Limb (tissue), 2 donors: ENCODE results near the gene IL12RB1.
"Not testable (repeated sequence)": the region's sequence is repeated elsewhere in the genome, so short reads cannot be mapped to it uniquely, and the experiment has no call there.

Source experiments
- DNase-seq, 2 donors: peaks; one replicate each; pipeline ENCODE4 v3.0.0-alpha.2; 2016; ENCODE audit errors: extremely low spot score in 2 of 2

IL12RB1 gene

GRCh38 chr19:18089726-18090125 lies 3.0 kb upstream of the IL12RB1 start:
- no peak for DNase-seq

DNA sequence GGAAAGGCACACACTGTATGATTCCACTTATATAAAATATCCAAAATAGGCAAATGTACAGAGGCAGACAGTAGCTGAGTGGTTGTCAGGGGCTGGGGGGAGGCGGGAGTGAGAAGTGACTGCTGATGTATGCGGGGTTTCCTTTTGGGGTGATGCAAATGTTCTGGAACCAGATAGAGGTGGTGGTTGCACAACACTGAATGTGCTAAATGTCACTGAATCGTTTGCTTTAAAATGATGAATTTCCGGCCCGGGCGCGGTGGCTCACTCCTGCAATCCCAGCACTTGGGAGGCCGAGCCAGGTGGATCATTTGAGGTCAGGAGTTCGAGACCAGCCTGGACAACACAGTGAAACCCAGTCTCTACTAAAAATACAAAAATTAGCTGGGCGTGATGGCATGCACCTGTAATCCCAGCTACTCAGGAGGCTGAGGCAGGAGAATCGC lies 2.4 kb upstream of the IL12RB1 start:
- DNase-seq: not testable (repeated sequence)

GRCh38 chr19:18085702-18086457 lies 854 bp downstream of the IL12RB1 start:
- no peak for DNase-seq

- DNase-seq: no peak
These were observed 2.6 kb downstream of the IL12RB1 start for GRCh38 chr19:18083929-18084684.

DNA sequence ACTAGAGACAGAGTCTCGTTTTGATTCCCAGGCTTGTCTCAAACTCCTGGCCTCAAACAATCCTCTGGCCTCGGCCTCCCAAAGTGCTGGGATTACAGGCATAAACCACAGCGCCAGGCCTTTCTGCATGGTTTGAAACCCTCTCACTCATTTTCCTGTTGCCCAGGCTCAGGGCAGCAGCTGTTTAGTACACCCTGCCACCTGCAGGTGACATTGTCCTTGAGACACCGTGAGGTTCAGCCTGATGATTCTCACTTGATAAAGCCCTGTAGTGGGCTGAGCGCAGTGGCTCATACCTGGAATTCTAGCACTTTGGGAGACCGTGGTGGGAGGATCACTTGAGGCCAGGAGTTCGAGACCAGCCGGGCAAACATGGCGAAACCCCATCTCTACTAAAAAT lies 12.5 kb downstream of the IL12RB1 start:
- no peak for DNase-seq

DNA sequence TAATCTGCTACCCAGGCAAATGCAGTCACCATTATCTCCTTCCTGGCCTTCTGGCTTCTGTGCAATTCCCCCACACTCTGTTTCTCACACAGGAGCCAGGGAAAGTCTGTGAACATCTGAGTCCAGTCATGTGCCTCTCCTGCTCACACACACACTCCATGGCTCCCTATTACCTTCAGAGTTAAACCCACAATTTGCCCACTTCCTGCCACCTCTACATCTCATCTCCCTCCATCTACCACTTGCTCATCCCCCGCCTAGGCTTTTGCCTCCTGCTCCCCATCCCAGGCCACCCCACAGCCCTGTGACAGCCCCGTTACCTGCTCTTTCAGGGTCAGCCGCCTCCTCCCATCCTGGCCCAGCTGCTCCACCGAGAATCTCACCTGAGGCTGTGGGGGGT lies 13.5 kb downstream of the IL12RB1 start:
- DNase-seq: no peak

DNA sequence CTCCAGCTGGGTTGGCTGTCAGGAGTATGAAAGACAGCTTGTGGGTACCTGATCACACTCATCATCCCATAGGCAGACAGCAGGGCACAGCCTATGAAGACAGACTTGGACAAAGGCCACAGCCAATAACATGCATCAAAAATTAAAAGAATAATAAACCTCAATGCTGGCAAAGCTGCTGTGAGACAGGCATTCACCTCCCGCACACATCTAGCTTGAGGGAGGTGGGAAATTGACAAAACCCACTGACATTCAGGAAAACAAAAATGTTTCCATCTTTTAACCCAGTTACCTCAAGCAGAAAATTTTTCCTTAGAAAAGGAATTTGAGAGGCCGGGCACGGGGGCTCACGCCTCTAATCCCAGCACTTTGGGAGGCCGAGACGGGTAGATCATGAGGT lies 14.4 kb downstream of the IL12RB1 start:
- DNase-seq: no peak

GRCh38 chr19:18070181-18070580 lies 16.6 kb downstream of the IL12RB1 start:
- no peak for DNase-seq

DNA sequence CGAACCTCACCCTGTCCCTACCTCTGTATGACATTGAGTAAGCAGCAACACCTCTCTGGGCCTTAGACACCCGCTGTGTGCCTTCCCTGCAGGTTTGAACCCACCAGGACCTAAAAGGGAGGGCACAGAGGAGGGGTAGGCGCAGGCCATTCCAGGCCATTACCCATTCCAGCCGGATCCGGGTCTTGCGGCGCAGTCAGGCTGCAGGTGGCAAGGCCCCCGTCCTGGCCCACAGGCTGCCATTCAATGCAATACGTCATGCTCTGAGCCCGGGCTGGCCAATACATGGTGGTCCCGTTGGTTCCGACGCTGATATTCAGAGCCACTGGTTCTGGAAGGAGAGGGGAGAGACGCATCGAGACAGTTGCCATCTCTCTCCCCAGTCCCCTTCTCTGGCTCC lies 17.4 kb downstream of the IL12RB1 start:
- DNase-seq: no peak

DNA sequence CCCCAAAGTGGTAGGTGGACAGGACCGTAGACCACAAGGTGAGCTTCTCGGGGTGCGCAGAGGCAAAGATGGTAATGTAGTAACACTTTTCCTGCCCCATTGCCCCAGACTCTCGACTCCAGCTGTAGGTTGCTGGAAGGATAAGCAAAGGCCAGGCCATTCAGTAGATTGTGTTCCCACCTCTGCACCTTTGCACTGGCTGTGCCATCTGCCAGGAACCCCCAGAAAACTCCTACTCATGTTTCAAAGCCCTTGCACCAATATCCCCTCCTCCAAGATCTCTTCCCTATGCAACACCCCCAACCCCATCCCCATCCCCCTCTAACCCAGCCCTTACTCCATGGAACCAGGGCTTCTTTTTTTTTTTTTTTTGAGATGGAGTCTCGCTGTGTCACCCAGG lies 18.3 kb downstream of the IL12RB1 start:
- DNase-seq: no peak

- no peak for DNase-seq
These were observed 21.6 kb downstream of the IL12RB1 start for GRCh38 chr19:18065173-18065495.

DNA sequence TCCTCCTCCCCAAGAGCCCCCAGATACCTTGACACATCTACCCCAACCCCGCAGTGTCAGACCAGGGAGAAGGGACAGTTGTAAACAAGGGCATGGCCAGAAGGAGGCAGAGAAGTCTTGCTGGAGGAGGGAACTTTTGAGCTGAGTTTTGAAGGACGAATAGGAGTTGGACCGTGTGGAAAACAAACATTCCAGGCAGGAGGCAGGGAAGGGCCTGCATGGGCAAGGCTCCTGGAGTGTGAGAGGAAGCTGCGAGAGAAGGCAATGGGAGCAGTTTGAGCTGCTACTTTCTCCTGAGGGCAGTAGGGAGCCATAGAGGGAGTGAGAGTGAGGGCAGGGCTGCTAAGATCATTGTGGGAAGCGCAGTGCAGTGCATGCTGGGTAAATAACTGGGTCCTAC lies 23.3 kb downstream of the IL12RB1 start:
- DNase-seq: no peak

GRCh38 chr19:18062028-18062427 lies 24.7 kb downstream of the IL12RB1 start:
- DNase-seq: no peak

GRCh38 chr19:18060472-18060871 lies 26.3 kb downstream of the IL12RB1 start:
- DNase-seq: no peak

DNA sequence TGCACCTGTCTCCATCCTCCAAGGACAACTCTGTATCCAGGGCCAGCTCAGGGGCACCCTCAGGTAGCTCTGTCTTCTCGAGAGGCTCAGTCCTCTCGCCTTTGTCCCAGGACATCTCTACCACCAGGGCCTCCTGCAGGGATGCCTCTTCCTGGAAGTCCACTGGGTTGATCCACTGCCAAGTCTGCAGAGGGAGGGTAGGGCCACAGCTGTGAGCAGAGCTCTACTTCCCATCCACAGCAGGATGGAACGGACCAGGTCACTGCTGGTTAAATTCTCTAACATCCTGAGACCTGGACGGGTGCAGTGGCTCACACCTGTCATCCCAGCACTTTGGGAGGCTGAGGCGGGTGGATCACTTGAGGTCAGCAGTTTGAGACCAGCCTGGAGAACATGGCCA lies 26.8 kb downstream of the IL12RB1 start:
- no peak for DNase-seq

- DNase-seq: no peak
These were observed 27.4 kb downstream of the IL12RB1 start for GRCh38 chr19:18059297-18059696.

- DNase-seq: peak; percentile 80 to 89
These were observed 28.3 kb downstream of the IL12RB1 start for GRCh38 chr19:18058208-18059009.

DNA sequence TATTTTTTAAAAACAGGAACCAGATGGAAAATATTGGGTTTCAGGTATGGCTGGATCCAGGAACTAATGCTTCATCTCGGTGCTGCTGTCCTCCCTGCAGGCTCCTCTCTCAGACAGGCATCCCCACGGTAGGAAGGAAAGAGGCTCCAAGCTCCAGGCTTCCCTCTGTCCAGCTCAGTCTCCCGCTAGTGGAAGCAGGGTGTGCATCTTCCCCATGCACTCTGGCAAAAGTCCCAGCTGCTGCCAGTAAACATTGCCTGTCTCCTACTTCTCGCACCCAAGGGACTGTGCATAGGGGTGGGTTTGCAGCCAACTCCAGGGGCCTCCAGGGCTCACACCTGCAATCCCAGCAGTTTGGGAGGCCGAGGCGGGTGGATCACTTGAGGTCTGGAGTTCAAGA lies 29.2 kb downstream of the IL12RB1 start:
- no peak for DNase-seq

DNA sequence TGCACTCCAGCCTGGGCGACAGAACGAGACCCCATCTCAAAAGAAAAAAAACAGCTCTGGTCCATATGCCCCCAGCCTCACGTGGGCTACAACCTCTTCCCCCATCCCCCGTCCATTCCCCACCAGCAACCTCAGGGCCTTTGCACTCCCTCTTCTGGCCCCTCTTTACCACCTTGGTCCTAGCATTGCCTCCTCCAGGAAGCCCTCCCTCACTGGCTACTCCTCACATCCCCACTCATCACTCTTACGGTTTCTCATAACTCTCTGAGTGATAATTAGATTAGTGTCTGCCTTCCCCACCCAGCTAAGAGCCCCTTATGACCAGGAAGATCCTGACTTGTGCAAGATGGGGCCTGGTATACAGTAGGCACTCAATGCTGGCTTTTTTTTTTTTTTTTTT lies 30.8 kb downstream of the IL12RB1 start:
- no peak for DNase-seq

- DNase-seq: no peak
These were observed 33.0 kb downstream of the IL12RB1 start for GRCh38 chr19:18053576-18054219.

DNA sequence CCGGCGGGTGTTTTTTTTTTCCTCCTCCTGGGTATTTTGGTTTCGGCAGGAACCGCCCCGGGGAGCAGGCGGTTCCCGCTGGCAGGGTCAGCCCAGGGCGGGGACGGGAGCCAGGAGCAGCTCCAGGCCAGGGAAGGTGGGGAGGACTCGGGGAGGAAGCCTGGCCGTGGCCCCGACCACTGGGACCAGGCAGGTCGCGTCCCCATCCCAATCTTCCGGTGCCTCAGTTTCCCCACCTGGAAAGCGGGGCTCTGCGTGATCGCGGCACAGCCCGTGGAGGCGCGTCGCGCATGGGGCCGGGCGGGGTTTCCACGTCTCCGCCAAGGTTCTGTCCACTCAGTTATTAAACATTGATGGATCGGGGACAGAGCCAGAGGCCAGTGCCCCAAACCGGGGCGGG lies 34.8 kb downstream of the IL12RB1 start:
- DNase-seq: no peak

GRCh38 chr19:18049385-18049784 lies 37.3 kb downstream of the IL12RB1 start:
- no peak for DNase-seq
